ENCODE results near the gene NIT1.

NIT1 gene, protein sequence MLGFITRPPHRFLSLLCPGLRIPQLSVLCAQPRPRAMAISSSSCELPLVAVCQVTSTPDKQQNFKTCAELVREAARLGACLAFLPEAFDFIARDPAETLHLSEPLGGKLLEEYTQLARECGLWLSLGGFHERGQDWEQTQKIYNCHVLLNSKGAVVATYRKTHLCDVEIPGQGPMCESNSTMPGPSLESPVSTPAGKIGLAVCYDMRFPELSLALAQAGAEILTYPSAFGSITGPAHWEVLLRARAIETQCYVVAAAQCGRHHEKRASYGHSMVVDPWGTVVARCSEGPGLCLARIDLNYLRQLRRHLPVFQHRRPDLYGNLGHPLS

DNA sequence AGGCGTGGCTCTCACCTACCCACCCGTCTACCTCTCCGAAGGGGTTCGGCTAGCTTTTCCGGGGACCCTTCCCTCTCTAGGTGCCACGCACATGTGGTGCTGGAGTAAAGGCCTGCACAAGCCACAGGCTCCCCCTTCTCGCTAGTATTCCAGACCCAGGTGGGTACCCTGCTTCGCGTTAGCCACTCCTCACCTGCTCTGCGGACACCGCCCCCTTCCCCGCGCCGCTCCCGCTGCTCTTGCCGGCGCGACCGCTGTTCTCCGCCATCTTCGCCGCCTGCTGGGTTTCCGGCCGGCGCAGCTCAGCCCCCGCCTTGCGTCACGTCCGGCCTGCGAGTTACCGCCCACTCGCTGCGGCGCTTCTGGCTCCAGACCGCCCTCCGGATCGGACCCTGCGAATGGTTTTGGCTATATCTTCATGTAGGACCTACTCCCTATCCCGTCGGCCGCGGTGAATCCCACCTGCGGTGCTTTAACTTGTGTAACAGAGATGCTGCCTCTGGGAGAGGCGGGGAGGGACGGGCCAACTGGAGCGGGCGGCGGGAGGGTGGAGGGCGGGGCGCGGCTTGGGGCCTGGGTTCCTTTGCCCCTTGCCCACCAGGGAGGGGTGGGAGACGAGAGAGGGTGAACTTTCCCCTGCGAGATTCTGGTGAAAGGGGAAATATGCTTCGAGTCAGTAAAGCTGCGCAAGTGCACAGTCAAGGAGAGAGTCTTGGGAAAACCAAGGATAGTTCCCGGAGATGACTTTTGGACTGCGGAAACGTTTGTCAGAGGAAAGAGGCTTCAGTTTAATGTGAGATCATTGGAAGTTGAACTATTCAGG, at the start of gene NIT1, which contains the start of gene PFDN2:
Gene NIT1 (plus strand): TSS at position 347 of the 823 bp plus-strand sequence. CDS start 72 bp downstream, at position 419.
Gene PFDN2 (minus strand): TSS at position 279 of the 823 bp plus-strand sequence. CDS start 11 bp downstream, at position 268.
- DNase-seq (ENCODE audit: low spot score), result peak; percentile 65
- FAIRE-seq, result no peak

DNA sequence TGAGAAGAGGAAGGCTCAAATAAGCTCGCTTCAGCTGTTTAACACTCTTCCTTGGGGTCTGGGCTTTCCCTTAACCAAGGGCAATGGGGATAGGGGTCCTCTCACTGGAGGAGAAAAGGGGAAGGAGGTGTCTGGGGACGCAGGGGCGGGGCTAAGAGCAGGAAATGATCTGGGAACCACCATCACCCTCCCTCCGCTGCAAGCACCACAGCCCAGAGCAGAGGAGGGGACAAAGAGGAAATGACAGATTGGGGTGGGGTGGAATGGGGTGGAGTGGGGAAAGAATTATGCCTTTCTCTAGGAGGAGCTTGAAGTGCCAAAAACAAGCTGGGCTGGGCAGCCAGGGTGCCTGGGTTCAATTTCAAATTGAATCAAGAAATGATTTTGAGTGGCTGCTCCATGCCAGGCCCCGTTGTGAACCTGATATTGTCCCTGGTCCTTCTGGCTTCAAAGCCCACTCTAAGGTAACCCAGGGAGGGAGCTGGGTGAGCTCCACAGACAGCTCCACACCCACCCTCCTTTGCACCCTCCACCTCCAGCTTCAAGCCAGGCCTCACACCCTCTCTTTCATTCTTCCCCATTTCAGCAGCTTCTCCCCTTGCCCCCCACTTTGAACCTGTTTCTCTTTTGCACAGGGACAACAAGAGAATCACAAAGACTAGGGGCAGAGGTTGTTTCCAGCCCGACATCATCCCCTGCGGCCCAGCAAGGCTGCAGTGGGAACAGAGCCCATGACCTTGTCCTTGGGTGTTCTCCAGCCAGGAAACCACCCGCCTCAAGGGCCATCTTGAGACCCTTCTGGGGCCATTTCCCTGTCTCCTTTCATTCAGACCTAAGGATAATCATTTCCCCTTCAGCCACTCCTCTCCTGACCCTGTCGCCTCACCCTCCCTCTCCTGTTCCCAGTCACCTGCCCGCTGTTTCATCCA, 49.3 kb upstream of the NIT1 start:
- FAIRE-seq (no peak), DNase-seq (ENCODE audit: low spot score) (no peak)

DNA sequence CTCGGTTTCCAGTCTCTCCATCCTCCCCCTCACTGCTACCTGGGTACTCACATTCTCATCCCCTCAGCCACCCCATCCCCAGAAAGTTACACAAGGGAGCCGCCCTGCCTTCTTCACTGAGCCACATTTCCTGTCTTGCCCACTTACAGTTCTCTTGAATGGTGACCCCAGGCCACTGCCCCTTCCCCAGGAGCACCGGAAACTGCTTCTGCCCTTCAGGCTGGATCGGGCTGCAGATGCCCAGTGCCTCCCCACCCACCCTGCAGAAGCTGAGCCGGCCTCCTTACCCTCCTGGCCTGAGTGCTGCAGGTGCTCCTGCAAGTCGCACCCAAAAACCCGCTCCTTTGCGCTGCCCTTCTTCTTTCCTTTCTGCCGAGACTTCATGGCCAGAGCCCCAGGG, 48.7 kb upstream of the NIT1 start:
- no peak for DNase-seq (ENCODE audit: low spot score)
- FAIRE-seq, result no peak

- no peak for FAIRE-seq
- DNase-seq (ENCODE audit: low spot score), result no peak
Measured at GRCh38 chr1:161069731-161070270, 48.1 kb upstream of the NIT1 start, which contains the start of gene ARHGAP30. ARHGAP30 (minus strand) TSS chr1:161069891; CDS start chr1:161069624, 267 bp downstream.

DNA sequence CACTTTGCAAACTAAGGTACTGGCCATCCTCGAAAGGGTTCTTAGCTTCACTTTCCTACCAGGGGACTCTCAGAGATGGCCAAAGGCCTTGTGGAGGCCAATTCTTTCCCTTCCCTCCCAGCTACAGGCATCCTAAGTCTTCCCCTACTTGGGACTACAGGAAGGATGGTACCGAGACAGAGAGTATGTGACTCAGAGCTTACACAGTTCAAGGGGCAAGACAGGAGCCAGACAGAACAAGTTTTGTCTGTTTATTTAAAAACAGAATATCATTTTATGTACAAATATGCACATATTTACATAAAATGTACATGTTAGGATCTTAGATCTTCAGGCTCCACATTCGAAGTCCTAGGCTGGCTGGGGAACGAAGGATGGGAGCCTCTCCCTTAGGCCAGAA, 47.1 kb upstream of the NIT1 start:
- FAIRE-seq (no peak), DNase-seq (ENCODE audit: low spot score) (no peak)

DNA sequence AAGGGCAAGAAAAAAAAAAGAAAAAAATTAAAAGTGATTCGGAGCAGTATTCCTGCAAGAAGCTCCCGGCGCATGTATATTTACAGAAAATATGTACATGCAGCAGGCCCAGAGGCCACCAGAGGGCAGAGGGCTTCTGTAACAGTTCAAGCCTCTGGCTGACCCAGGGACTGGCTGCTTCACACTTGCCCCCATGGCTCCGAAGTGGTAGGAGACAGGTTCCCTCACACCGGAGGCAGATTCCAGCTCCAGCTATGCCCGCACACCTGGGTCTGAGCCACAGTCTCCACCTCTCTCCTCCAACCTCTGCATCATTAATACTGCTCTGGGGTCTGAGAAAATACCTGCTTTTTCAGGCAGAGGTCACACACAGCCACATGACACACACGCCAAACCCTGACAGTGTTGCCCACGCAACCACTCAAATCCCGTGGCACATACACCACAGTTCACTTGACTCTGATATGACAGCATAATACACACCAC, 46.0 kb upstream of the NIT1 start:
- no peak for DNase-seq (ENCODE audit: low spot score)
- FAIRE-seq, result no peak

- FAIRE-seq (no peak), DNase-seq (ENCODE audit: low spot score) (no peak)
Measured at GRCh38 chr1:161072751-161073449, 45.0 kb upstream of the NIT1 start.

DNA sequence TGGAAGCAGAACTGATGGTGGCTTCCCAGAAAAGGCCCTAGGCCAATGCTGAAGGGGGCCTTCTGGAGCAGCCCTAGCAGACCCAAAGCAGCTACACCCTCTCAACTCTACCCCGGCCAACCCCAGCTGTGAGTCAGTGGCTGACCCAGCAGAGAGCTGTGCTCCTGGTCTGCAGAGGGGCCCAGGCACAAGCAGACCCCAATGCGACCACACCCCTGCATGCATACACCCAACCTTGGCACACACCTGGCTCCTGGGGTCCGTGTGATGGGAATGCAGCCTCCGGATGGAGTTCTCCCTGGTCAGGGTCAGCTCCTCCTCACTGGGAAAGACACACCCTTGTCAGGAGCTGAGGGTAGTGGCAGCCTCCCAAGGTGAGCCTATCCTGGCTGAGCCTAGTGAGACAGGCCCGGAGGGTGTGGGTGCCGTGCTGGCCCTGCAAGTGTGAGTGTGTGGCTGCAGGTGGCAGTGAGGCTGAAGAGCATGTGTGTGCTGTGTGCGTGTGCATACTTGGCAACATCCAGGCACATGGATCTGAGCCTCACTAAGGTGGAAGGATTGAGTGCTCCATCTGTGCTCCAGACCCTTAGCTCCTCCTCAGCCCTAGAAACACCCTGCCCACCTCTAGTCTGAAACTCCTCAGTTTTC, 44.3 kb upstream of the NIT1 start:
- DNase-seq (ENCODE audit: low spot score) (no peak), FAIRE-seq (no peak)

DNA sequence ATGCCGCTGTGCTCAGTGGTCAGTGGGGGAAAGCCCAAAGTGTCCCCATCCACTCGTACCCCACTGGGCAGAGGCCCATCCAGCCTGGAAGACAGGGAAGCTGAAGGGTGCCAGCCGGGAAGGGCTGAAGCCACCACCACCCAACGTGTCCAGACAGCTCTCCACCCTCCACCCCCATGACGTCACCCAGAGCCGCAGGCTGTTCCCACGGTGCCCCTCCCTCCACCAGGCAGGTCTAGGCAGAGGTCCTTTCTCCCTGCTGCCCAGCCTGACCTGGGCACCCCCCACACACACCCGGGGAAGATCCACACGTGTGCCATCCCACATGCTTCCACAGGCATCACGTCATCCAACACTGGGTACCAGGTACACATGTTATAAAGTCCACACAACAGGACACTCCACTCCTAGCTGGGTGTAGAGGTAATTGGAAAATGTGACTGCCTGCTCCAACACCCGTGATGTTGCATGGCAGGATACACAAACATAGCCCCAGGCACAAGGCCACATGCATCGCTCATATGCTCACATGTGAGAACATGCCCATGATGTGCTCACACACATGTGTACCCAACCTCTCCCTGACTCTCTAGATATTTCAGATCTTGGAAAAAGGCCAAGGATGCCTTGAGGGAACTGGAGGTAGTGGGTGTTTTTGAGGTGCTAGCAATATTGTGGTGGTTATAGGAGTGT, 43.1 kb upstream of the NIT1 start:
- no peak for DNase-seq (ENCODE audit: low spot score)
- no peak for FAIRE-seq

DNA sequence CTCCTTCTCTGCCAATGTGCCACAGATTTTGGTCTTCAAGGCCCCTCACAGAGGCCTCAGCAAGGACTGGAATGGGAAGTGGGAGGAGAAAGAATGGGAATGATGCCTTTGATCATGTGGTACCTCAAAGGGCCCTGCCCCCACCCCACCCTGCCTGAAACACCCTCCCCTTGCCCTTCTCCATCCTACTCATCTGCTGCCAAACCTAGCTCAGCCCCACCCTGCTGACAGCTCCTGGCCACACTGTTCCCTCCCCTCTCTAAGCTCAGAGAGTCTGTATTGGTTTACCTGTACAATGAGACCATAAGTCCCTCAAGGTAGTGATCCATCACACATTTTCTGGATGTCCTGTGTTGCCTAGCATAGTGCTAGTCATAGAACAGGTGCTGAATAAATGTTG, 41.5 kb upstream of the NIT1 start:
- FAIRE-seq (no peak), DNase-seq (ENCODE audit: low spot score) (no peak)

DNA sequence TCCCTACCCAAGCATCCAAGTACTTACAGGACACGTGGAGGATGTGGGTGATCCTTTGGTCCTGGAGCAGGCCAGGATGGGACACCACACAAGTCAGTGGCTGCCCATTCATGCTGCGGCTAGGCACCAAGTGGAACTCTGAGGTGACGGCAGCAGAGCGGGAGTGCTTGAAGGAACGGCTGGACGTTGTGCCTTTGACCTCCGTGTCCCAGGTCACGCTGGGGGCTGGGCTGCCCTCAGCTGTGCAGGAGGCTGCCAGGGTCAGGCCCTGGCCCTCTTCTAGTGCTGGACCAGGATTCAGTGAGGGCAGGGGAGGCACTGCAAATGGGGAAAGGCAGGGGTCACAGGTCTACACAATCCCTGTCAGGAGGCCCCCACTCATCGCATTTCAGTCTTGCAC, 40.5 kb upstream of the NIT1 start:
- DNase-seq (ENCODE audit: low spot score) (no peak), FAIRE-seq (no peak)

DNA sequence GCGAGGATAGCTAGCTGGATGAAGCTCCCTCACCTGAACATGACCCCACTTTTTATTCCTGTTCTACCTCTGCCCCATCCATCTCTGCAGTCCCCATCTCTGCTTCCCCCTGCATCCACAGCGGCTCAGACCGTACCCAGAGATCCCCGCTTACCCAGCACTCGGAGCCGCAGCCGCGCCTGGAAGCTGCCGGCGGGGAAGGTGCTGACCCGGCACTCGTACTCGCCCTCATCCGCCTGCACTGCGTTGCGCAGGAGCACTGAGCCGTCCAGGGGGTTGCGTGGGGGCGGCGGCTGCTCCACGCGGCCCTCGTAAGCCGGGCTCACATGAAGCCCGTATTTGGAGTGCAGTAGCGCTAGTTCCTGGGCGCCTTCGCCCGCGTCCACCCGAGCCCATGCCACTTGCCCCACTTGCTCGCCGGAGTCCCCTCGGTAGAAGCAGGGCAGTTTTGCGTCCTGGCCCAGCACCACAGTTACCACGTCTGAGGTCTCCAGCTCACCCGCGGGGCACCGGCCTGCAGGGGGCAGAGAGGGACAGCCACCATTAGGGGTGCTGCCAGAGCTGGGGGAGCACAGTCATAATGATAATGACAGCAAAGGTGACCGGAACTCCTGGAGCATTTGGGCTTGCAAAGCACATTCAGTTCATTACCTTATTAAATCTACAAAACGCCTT, 38.3 kb upstream of the NIT1 start:
- no peak for DNase-seq (ENCODE audit: low spot score)
- no peak for FAIRE-seq

GRCh38 chr1:161080441-161081405, 37.2 kb upstream of the NIT1 start:
- no peak for DNase-seq (ENCODE audit: low spot score)
- no peak for FAIRE-seq

DNA sequence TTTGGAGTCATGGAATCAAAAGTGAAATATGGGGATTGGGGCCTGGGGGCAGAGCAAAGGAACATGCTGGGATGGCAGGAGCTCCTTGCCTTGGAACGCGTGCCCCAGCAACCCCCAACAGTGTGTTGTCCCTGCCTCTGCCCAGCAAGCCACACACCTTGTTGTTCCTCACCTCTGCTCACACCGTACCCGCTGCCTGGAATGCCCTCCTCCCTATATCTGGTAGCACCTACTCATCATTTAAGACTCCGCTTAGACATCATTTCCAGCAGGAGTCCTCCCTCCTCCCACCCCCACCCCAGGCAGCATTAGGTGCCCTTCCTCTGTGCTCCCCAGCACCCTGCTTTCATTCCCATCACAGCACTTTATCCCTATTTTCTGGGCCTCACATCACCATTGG, 36.4 kb upstream of the NIT1 start:
- FAIRE-seq, result no peak
- DNase-seq (ENCODE audit: low spot score), result no peak

DNA sequence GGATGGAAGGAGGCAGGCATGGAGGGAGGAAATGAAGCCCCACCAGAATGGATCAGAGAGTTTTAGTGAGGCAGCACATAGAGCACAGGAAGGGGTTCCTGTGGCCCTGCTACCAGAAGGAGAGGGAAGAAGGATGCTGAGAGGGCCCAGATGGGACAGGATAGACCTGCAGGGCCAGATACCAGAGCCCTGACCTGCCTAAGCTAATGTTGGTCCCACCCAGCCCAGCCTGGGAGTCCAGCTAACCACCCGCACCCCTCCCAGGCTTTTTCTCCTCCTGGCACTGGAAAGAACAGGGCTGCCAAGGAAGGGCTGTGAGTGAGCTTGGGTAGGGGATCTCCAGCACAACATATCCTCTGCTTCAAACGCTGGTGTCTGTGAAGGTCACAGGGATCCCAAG, 35.4 kb upstream of the NIT1 start:
- FAIRE-seq (no peak), DNase-seq (ENCODE audit: low spot score) (no peak)

- DNase-seq (ENCODE audit: low spot score) (peak; percentile 91), FAIRE-seq (peak; percentile 68)
Measured at GRCh38 chr1:161082996-161083747, 34.7 kb upstream of the NIT1 start.
